ENCODE measurements around the gene DACH2.

The DACH2 gene

GRCh38 chrX:86829786-86830185 lies 681.5 kb downstream of the DACH2 start:
- no peak for DNase-seq

- no peak for DNase-seq
Observed at GRCh38 chrX:86830685-86831084, 682.4 kb downstream of the DACH2 start.

- DNase-seq = no peak
Observed at GRCh38 chrX:86845101-86845500, 696.9 kb downstream of the DACH2 start.
